Right hindlimb (tissue), 1 donor: Measurements from ENCODE around the gene FOCAD.
A peak's percentile ranks its signal among the peaks of the same experiment; 100 is the strongest.
"Not testable (repeated sequence)": the region's sequence is repeated elsewhere in the genome, so short reads cannot be mapped to it uniquely, and the experiment has no call there.

Experiments used
- DNase-seq: peaks from one replicate; pipeline ENCODE4 v3.0.0-alpha.2; 2018

FOCAD gene, protein sequence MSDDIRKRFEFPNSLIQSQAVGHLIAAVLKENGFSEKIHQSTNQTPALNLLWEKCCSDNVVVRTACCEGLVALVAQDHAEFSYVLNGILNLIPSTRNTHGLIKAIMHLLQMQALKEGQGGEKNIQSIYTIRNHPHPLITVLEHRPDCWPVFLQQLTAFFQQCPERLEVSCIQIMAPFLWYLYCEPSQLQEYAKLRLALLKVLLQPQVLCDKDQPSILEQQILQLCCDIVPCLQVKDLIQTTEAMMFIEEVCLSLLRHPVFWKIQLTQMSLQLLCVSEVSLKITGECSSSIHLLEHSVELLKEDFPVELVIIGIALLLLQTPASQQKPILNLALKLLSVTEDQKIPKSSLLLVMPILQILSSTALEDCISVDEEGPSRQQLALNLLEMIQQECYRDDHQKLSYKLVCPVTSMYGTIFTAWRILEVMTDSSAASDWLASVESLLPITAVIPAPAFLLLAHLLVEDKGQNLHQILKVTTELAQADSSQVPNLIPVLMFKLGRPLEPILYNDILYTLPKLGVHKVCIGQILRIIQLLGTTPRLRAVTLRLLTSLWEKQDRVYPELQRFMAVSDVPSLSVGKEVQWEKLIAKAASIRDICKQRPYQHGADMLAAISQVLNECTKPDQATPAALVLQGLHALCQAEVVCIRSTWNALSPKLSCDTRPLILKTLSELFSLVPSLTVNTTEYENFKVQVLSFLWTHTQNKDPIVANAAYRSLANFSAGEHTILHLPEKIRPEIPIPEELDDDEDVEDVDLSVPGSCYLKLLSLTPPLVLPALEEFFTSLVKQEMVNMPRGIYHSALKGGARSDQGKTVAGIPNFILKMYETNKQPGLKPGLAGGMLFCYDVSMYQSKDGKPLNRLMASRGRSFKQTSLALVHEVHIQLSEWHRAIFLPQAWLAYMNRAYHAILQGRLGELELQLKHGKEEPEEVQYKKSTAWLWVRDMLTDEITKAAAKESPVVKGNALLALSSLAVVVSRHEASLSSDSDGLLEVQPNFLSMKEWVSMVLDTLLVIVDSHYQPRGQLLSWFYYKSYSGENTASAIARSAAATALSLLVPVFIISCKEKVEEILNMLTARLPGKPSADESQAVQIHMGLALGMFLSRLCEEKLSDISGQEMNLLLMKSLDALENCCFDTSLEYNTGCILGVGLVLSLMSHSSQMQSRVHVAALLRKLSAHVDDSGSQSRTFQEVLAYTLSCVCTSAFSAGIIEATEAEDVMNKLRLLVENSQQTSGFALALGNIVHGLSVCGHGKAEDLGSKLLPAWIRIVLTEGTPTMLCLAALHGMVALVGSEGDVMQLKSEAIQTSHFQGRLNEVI (N-terminal part only)

DNA sequence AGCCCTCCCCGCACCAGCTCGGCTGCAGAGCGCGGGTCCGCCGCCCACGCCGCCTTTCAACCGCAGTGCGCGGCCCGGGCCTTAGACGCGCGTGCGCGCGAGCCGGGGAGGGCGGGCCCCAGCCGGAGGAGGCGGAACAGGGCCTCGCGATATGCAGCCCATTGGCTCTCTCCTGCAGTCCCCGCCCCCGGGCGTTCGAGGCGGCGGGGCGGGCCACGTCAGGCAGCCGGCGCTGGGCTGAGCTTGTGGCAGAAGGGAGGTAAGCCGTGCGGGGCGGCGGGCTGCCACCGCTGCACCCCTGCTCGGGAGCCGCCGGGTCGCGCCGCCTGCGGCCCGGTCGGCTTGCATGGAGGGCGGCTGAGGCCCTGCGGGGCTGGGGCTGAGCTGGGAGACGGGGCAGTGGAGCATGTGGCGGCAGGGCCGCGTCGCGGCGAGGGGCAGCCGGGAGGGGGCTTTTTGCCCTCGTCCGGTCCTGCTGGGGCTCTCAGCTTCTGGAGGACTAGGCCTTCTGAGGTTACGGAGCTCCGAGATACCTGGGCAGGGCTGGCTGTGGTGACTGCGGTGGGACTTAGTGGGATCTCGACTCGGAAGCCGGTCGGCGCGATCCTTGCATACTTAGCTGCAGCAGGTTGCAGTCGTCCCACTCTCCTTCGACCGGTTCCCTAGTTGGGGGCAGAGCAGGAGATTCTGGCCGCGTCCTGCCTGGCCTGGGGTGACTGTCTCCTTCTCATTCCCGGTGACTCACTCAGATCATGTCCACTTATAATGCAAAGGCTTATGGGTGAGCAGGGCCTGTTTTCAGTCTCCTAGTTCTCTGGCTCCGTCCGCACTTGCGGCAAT, at the start of gene FOCAD:
FOCAD (plus strand) TSS at position 225 of the 840 bp plus-strand sequence. CDS start 31,095 bp downstream, outside the sequence.
- DNase-seq, result peak; percentile 98

DNA sequence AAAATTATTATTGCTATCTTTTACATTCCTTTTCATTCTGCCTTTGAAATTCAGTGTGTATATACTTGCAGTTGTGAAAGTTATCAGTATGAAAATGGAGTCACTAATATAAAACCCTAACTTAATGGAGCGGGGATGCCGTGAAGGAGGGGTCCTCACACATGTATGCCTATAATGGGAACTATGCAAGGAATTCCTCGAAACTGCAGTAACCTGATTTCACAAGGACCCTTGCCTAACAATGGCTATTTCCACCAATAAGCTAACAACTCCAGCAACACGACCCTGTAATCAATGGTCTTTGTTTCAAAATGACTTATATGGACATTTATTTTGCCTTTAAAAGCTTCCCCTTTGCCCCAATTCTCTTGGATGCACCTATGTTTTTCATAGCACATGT, 49.2 kb upstream of the FOCAD start:
- DNase-seq, result no peak

DNA sequence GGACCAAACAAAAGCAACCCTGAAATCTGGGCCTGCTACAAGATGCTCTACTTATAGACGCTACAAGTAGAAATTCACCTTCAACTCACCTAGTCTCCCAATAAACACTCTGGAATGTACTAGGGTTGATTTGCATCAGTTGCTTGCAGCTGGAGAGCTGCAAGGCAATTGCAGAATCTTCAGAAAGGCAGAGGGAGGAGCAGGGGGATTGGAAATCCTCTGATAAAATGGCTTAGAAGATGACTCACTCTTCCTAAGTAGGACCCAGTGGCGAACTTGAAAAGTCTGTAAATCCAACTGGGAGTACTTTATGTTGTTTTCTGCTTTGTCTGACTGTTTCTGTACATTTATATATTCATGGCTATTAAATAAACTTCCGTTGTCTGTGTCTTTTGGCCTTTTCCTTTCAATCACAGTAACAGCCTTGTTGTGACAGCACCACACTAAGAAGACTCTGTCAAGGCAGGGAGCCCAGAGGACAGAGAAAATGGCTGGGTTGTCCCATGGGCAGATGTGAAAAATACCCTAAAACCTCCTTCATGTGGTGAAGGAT, 47.1 kb upstream of the FOCAD start:
- DNase-seq, result no peak

DNA sequence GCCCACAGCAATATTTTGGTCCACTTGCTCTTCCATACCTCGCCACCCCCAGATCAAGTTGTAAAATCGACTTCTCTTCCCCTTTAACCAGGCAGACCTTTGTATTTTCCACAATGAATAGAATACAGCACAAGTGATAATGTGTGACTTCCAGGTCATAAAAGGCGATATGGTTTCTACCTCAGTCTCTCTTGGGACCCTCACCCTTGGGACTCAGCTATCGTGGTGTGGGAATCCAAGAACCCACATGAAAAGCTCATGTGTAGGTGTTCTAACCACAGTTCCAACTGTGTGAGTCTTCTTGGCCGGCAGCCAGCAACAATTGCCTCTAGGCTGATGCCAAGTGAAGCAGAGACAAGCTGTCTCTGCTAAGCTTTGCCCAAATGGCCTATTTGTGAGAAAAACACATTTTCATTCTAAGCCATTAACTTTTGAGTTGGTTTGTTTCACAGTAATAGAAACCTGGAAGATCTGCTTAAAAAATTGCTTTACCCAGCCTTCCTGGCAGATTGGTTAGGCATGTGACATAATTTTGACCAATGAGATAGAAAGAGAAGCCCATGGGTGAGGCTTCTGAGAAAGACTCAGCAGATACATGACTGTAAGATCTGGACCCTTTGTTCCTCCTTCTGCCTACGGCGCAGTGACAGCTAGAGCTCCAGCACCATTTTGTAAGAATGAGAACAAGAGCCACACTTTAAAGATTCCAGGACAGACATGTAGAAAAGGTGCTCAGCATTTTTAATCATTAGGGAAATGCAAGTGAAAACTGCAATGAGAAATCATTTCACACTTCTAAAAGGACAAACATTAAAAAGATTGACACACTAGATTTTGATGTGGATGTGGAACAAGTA, 43.5 kb upstream of the FOCAD start:
- DNase-seq, result no peak

DNA sequence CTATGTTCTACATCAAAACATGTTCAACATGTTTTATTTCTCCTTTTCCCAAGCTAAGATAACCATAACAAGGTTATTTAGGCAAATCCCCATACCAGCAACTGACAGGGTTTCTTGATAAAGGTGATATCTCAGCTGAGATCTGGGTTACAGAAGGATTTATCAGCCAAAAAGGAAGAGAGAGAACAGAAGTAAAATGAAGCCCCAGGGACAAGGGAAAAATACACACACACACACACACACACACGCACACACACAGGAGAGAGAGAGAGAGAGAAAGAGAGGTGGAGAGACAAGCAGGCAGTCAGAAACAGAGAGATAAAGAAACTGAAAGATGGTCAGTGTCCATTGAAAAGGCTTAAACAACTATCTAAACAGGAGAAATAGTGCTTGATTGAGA, 42.0 kb upstream of the FOCAD start:
- DNase-seq, result no peak

DNA sequence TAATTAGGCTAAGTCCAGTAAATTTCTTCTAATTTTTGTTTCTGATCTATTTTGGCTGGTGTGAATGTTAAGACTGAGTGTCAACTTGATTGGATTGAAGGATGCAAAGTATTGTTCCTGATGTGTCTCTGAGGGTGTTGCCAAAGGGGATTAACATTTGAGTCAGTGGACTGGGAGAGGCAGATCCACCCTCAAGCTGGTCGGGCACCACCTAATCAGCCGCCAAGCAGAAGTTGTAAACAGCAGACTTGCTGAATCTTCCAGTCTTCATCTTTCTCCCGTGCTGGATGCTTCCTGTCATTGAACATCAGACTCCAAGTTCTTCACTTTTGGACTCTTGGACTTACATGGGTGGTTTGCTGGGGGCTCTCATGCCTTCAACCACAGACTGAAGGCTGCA, 40.4 kb upstream of the FOCAD start:
- no peak for DNase-seq

DNA sequence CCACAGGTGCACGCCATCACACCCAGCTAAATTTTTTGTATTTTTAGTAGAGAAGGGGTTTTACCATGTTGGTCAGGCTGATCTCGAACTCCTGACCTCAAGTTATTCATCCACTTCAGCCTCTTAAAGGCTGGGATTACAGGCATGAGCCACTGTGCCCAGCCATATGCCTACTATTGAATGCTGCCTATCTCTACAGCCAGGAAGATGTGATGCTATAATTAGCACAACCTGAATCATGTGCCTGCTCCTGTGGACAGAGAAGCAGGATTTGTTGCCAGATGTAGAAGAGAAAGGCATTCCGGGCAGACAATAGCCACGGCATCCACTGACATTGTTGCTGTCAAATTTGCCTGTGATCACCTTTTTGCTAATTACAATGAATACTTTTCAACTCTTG, 37.4 kb upstream of the FOCAD start:
- DNase-seq, result no peak

DNA sequence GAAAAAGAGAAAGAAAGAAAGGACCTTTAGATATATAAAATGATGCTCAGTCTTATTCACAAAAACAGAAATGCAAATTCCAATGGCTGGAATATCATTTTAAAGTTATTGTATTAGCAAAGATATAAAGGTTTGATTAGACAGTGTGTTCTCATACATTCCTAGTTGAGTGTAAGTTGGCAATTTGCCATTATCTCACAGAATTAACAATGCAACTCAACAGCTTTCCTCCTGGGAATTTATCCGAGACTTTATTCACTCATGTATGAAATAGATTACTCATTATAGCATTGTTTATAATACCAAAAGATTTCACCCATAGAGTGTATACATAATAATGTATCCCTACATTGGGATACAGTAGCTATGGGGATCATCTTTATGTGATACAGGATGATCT, 34.7 kb upstream of the FOCAD start:
- no peak for DNase-seq

DNA sequence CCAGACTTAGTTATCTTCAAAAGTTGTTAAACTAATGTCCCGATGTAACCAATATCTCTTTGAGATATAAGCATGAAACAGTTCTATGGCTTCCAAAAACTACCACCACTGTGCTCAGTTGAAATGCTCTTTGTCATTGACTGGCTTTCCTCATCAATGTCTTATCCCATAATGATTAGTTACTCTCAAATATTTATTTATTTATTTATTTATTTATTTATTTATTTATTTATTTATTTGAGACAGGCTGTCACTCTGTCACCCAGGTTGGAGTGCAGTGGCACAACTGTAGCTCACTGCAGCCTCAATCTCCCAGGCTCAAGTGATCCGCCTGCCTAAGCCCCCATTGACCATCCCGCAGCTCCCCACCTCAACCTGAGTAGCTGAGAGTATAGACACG, 33.7 kb upstream of the FOCAD start:
- DNase-seq, result no peak

DNA sequence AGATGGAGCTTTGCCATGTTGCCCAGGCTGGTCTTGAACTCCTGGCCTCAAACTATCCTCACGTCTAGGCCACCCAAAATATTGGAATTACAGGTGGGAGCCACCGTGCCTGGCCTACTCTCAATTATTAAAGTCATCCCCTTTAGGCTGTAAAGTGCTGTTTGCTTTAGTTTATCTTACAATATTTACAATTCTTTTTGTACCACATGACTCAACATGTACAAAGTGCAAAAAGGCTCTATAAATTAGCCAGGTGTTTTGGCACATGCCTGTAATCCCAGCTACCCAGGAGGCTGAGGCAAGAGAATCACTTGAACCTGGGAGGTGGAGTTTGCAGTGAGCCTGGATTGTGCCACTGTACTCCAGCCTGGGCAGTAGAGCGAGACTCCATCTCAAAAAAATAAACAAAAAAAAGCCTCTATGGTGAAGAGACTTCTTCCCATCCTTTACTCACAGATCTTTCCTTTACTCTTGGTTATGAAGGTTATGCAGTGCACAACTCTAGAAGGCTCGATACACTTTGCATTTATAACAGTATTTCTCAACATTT, 33.2 kb upstream of the FOCAD start:
- DNase-seq, result no peak

DNA sequence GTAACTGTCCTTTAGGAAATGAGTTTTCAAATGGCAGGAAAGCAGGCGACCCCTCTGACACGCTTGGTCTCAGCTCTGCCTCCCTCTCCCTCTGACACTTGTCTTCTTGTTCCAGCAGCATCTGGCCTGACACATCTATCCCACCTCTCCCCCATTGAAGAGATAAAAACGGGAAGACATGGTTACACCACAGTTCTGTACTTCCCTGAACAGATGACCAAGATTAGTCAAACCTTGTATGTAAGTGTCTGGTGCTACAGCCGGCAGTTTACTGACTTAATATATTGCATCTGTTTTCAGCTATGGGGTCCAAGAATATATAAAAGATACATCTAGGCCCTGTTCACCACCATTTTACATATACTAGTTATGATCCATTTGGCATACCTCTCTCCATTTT, 32.1 kb upstream of the FOCAD start:
- no peak for DNase-seq

DNA sequence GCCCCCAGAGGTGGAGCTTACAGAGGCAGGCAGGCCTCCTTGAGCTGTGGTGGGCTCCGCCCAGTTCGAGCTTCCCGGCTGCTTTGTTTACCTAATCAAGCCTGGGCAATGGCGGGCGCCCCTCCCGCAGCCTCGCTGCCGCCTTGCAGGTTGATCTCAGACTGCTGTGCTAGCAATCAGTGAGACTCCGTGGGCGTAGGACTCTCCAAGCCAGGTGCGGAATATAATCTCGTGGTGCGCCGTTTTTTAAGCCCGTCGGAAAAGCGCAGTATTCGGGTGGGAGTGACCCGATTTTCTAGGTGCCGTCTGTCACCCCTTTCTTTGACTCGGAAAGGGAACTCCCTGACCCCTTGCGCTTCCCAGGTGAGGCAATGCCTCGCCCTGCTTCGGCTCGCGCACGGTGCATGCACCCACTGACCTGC, 25.8 kb upstream of the FOCAD start:
- DNase-seq, result not testable (repeated sequence)

DNA sequence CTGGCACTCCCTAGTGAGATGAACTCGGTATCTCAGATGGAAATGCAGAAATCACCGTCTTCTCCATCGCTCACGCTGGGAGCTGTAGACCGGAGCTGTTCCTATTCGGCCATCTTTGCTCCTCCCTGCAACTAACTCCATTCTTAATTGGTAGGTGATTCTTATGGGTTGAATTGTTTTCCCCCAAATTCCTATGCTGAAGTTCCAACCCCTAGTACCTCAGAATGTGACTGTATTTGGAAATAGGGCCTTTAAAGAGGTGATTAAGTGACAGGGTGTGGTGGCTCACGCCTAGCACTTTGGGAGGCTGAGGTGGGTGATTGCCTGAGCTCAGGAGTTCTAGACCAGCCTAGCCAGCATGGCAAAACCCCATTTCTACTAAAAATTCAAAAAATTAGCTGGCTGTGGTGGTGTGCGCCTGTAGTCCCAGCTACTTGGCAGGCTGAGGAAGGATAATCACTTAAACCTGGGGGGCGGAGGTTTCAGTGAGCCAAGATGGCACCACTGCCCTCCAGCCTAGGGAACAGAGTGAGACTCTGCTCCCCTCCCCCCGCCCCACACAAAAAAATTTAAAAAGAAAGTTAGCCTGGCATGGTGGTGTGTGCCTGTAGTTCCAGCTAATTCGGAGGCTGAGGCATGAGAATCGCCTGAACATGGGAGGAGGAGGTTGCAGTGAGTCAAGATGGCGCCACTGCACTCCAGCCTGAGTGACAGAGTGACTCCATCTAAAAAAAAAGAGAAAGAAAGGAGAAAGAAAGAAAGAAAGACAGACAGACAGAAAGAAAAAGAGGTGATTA, 25.2 kb upstream of the FOCAD start:
- DNase-seq, result no peak

DNA sequence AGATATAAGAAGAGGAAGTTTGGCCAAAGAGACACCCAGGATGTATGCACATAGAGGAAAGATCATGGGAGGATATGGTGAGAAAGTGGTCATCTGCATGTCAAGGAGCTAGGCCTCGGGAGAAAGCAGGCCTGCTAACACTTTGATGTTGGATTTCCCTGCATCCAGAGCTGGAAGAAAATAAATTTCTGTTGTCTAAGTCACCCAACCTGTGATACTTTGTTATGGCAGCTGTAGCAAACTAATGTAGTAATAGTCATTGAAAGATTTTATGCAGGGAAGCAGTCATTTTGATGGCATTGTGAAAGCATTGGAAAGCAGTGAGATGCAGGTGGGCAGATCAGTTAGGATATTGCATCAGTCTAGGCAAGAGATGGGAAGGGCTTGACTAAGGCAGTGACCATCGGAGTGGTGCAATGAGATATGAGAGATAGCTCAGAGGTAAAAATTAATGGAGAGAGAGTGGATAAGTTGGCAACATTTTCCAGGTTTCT, 24.5 kb upstream of the FOCAD start:
- no peak for DNase-seq

DNA sequence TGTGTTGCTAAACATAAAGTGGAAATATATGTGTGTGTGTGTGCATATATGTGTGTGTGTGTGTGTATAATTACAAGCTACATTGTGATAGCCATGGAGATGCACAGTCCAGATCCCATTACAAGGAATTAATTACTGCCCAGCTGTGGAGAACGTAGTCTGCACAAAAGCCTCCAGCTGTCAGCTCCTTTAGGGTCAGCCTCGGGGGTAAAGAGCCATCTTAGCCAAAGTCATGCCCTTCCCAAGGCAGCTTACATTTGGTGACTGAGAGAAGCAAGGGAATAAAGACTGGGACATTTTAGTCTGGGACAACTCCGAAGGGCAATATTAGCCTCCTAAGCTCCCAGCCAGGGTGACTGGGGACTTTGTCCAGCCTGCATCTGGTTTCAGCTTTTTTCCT, 21.9 kb upstream of the FOCAD start:
- no peak for DNase-seq

DNA sequence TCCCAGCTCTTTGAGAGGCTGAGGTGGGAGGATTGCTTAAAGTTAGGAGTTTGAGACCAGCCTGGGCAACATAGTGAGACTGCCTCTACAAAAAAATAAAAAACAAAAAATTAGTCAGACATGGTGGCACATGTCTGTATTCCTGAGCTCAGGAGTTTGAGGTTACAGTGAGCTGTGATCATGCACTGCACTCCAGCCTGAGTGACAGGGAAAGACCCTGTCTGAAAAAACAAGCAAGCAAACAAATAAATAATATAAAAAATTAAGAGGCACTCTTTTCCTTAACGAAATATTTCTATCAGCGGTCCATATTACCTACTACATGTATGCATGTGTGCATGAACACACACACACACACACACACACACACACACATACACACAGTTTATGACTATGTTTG, 20.9 kb upstream of the FOCAD start:
- DNase-seq, result no peak

DNA sequence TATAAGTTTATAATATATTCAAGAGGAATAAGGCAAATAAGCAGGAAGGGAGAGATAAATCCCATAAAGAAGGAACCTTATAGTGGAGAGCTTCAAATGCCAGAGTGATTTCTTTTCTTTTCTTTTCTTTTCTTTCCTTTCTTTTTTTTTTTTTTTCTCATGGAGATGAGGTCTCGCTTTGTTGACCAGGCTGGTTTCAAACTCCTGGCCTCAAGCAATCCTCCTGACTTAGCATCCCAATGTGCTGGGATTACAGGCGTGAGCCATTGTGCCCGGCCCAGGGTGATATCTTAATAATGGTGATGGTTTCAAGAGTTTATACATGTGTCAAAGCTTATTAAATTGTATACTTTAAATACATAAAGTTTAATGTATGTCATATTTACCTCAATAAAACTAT, 19.6 kb upstream of the FOCAD start:
- no peak for DNase-seq

DNA sequence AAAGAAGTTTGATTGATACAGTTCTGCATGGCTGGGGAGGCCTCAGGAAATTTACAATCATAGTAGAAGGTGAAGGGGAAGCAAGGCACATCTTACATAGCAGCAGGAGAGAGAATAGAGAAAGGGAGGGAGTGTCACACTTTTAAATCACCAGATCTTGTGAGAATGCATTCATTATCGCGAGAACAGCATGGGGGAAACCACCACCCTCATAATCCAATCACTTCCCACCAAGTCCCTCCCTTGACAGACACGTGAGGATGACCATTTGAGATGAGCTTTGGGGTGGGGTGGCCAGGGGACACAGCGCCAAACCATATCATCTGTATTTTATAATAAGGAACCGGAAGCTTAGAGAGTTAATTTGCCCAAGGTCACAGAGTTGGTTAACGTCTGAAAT, 13.7 kb upstream of the FOCAD start:
- no peak for DNase-seq

DNA sequence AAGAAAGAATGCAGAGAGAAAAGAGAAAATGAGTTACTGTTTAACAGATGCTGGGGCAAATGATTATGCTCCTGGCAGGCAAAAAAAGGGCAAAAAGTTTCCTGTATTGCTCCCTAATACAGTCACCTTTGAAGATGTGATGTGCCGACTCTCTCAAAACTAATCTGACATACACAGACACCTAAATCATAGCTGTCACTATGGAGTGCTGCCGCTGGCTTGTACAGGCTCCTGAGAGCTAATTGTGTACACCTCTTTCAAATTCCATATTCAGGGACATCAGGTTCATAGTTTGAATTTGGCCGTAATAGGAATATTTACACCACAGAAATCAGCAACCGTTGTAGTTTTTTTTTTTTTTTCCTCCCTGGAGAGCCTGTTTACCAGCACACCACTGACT, 12.4 kb upstream of the FOCAD start:
- no peak for DNase-seq
